Endothelial cell of hepatic sinusoid (primary cell): ENCODE results near the gene SPATA20.

Experiments
- in situ Hi-C: cut with HindIII; loops from 2 replicates; pipeline ENCODE4 v1.10.0; 2017; ENCODE audit warnings: low sequenced_read_pairs

Gene SPATA20

GRCh38 chr17:50557630-50558029 is 10.7 kb downstream of the SPATA20 start:
- in situ Hi-C loops = no loop called here

DNA sequence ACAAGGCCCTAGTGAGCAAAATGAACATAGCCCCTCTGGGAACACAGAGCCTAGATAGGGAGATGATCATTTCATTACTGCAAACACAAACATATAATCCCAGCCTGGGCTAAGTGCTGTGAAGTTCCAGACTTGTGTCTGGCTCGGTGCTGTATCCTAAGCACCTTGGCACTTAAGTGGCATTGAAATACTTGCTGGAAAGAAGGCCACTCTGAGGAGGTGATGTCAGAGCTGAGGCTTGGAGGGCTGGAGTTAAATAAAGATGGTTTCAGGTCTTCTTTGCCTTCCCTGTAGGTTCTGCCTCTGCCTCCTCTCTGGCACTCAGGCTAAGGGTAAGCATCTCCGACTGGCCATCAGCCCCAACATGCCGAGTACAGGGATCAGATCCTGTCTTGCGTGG is 11.1 kb downstream of the SPATA20 start:
- in situ Hi-C loops = no loop called here

GRCh38 chr17:50558581-50558940 is 11.6 kb downstream of the SPATA20 start:
- in situ Hi-C loops = no loop called here

GRCh38 chr17:50558941-50559614 is 12.1 kb downstream of the SPATA20 start:
- in situ Hi-C loops = no loop called here

- in situ Hi-C loops = loop anchor here (5.0 kb wide), 1 partner anchor 78 kb away; no protein-coding TSS in a partner anchor
Observed at GRCh38 chr17:50559674-50560184, 12.8 kb downstream of the SPATA20 start.

- in situ Hi-C loops = loop anchor here (5.0 kb wide), 1 partner anchor 77 kb away; no protein-coding TSS in a partner anchor
Observed at GRCh38 chr17:50560185-50560824, 13.3 kb downstream of the SPATA20 start, which contains the start of gene CACNA1G. Gene CACNA1G (plus strand): TSS chr17:50560715. CDS start chr17:50561460, 745 bp downstream.

DNA sequence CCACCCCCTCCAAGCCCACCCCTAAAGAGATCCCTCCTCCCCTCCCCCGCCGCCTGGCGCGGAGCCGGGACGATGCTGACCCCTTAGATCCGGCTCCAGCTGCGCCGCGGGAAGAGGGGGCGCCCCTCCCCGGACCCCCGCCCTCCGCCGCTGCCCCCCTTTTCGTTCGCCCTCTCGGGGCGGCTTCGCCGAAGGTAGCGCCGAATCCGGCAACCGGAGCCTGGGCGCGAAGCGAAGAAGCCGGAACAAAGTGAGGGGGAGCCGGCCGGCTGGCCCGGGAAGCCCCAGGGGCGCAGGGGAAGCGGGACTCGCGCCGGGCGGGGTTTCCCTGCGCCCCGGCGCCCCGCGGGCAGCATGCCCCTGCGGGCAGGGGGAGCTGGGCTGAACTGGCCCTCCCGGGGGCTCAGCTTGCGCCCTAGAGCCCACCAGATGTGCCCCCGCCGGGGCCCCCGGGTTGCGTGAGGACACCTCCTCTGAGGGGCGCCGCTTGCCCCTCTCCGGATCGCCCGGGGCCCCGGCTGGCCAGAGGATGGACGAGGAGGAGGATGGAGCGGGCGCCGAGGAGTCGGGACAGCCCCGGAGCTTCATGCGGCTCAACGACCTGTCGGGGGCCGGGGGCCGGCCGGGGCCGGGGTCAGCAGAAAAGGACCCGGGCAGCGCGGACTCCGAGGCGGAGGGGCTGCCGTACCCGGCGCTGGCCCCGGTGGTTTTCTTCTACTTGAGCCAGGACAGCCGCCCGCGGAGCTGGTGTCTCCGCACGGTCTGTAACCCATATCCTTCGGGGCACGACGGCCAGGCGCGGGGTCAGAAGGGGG is 14.2 kb downstream of the SPATA20 start:
- in situ Hi-C loops = loop anchor here (5.0 kb wide), 1 partner anchor 76 kb away; no protein-coding TSS in a partner anchor

DNA sequence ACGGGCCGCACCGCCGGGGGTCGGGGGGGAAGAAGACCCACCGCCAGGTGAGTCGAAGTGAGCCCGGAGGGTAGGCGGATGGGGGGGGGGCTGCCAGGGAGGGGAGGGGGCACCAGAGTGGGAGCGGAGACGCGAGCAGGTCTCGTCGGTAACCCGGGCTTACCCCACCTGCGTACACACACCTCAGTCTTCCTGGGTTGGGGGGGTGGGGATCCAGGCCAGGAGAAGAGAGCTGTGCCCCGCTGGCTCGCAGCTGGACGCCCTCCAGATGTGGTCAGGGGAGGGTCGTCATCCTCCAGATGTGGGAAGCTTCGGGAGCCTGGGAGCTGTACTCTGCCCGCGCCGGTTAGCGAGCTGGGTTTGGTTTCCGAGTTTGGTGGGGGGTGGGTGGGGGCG is 14.8 kb downstream of the SPATA20 start:
- in situ Hi-C loops = loop anchor here (5.0 kb wide), 1 partner anchor 76 kb away; no protein-coding TSS in a partner anchor

GRCh38 chr17:50562242-50563091 is 15.5 kb downstream of the SPATA20 start:
- in situ Hi-C loops = loop anchor here (5.0 kb wide), 1 partner anchor 75 kb away; no protein-coding TSS in a partner anchor

- in situ Hi-C loops = loop anchor here (5.0 kb wide), 1 partner anchor 74 kb away; no protein-coding TSS in a partner anchor
Observed at GRCh38 chr17:50563092-50563511, 16.1 kb downstream of the SPATA20 start.

DNA sequence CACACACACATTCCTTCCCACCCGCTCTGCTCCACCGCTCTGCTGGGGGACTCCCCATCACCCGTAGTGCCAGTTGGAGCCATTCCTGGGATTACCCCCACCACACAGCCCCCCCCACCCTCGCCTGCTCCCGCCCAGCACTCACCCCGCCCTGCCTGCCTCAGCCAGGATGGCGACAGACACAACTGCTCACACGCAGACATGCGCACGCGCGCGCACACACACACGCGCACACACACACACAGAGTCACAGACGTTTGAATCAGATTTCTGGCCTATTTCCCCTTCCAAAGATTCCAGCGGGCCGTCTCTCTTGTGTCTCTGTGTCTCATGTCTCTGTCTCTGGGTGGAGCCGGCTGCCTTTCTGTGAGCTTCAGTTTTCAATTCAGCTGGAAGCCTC is 17.9 kb downstream of the SPATA20 start:
- in situ Hi-C loops = loop anchor here (5.0 kb wide), 1 partner anchor 72 kb away; no protein-coding TSS in a partner anchor

DNA sequence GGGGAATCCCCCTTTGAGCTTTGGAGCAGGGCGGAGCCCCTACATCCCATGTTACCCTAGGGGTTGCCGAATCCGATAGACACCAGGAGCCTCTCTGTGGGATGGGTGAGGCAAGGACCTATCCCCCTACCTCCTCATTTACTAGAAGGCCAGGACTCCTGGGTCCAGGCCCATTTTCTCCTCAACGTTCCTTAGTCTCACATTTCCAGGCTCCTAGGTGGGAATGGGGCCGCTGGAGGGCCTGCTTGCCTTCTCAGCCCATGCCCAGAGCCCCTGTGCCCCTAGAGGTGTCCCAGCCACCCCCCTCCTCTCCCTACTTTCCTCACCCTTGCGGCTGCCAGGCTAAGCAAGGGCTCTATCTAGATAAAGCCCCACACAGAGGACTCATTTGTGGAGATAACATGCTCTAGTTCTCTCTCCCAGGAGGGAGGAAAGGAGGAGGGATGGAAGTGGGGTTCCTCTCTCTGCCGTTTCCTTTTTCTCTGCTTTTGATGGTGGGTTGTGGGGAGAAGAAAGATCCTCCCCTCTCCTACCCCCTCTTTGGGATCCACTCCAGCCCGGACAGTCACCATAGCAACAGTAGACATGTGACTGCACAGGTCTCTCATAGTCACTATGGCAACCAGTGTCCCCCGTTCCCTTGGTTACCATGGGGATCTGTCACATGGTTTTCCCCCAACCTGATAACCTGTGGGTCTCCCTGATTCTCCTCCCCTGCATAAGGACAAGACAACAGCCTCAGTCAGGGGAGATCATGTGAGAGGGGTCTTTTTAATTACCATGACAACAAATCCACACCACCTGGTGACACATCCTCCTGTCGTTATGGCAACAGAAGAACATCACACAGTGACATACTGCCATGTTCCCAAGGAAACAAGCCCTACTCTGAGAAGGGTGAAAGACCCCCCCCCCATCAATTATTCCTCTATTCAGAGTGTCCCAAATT is 18.7 kb downstream of the SPATA20 start:
- in situ Hi-C loops = no loop called here

- in situ Hi-C loops = no loop called here
Observed at GRCh38 chr17:50566886-50567285, 19.9 kb downstream of the SPATA20 start.

GRCh38 chr17:50568659-50569058 is 21.7 kb downstream of the SPATA20 start:
- in situ Hi-C loops = no loop called here

DNA sequence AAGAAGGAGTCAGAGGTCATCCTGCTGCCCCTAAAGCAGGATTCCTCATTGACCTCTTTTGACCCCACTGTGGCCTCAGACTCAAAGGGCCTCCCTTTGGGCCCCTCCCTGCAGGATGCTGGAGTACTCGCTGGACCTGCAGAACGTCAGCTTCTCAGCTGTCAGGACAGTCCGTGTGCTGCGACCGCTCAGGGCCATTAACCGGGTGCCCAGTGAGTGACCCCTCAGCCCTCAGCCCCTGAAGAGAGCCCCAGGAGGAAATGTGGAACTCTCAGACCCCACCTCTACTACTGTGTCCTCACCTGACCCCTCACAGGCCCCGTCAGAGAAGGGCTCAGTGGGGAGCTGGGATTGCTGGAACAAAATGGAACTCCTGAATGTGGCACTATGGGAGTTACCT is 22.6 kb downstream of the SPATA20 start:
- in situ Hi-C loops = no loop called here

DNA sequence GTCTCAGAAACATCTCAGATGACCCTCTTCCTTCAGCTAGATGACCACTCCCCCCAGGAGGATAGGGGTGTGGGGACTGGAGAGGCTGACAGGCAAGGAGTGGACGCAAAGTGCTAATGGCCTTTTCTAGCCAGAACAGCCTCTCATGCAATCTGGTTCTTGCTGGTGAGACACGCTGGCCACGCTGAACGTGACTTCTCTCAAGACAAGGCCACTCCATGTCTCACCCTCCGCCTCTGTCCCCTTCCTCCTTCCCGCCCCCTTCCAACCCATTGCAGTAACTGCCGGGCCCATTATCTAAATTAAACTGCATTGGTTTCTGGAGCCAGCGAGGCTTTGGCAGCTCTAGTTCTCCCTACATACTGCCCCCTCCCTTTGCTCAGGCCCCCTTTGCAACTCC is 23.1 kb downstream of the SPATA20 start:
- in situ Hi-C loops = no loop called here

GRCh38 chr17:50570528-50570927 is 23.6 kb downstream of the SPATA20 start:
- in situ Hi-C loops = no loop called here

GRCh38 chr17:50571681-50572080 is 24.7 kb downstream of the SPATA20 start:
- in situ Hi-C loops = no loop called here

DNA sequence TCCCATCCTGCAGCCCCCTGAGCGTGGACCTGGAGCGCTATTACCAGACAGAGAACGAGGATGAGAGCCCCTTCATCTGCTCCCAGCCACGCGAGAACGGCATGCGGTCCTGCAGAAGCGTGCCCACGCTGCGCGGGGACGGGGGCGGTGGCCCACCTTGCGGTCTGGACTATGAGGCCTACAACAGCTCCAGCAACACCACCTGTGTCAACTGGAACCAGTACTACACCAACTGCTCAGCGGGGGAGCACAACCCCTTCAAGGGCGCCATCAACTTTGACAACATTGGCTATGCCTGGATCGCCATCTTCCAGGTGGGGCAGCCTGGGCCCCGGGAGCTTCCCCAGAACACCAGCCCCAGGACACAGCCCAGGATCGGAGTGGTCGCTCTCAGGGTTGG is 25.6 kb downstream of the SPATA20 start:
- in situ Hi-C loops = no loop called here
